Measurements from ENCODE around the gene EFEMP1.

The EFEMP1 gene

GRCh38 chr2:55898386-55899040 lies 25.1 kb downstream of the EFEMP1 start:
- DNase-seq (ENCODE audit: low read depth): no peak

GRCh38 chr2:55896633-55897032 lies 26.9 kb downstream of the EFEMP1 start:
- DNase-seq (ENCODE audit: low read depth): no peak

- no peak for DNase-seq (ENCODE audit: low read depth)
Observed at GRCh38 chr2:55894720-55895119, 28.9 kb downstream of the EFEMP1 start.

- DNase-seq (ENCODE audit: low read depth): no peak
Observed at GRCh38 chr2:55891671-55892094, 31.9 kb downstream of the EFEMP1 start.

- no peak for DNase-seq (ENCODE audit: low read depth)
Observed at GRCh38 chr2:55888936-55889335, 34.6 kb downstream of the EFEMP1 start.

GRCh38 chr2:55887901-55888624 lies 35.5 kb downstream of the EFEMP1 start:
- no peak for DNase-seq (ENCODE audit: low read depth)

GRCh38 chr2:55887351-55887750 lies 36.2 kb downstream of the EFEMP1 start:
- DNase-seq (ENCODE audit: low read depth): no peak

GRCh38 chr2:55885944-55886281 lies 37.7 kb downstream of the EFEMP1 start:
- DNase-seq (ENCODE audit: low read depth): no peak

- no peak for DNase-seq (ENCODE audit: low read depth)
Observed at GRCh38 chr2:55885127-55885943, 38.2 kb downstream of the EFEMP1 start.

GRCh38 chr2:55883829-55884228 lies 39.8 kb downstream of the EFEMP1 start:
- no peak for DNase-seq (ENCODE audit: low read depth)

- DNase-seq (ENCODE audit: low read depth): no peak
Observed at GRCh38 chr2:55883357-55883756, 40.2 kb downstream of the EFEMP1 start.

- DNase-seq (ENCODE audit: low read depth): no peak
Observed at GRCh38 chr2:55882954-55883353, 40.6 kb downstream of the EFEMP1 start.

GRCh38 chr2:55880416-55881143 lies 43.0 kb downstream of the EFEMP1 start:
- no peak for DNase-seq (ENCODE audit: low read depth)

- DNase-seq (ENCODE audit: low read depth): no peak
Observed at GRCh38 chr2:55879976-55880375, 43.6 kb downstream of the EFEMP1 start.

- peak; percentile 77 for DNase-seq (ENCODE audit: low read depth)
Observed at GRCh38 chr2:55877087-55877436, 46.5 kb downstream of the EFEMP1 start.

- DNase-seq (ENCODE audit: low read depth): no peak
Observed at GRCh38 chr2:55876429-55877086, 47.0 kb downstream of the EFEMP1 start.

- DNase-seq (ENCODE audit: low read depth): no peak
Observed at GRCh38 chr2:55875434-55876135, 48.0 kb downstream of the EFEMP1 start.

GRCh38 chr2:55874338-55874737 lies 49.2 kb downstream of the EFEMP1 start:
- DNase-seq (ENCODE audit: low read depth): no peak

GRCh38 chr2:55871637-55872036 lies 51.9 kb downstream of the EFEMP1 start:
- DNase-seq (ENCODE audit: low read depth): no peak

- DNase-seq (ENCODE audit: low read depth): no peak
Observed at GRCh38 chr2:55869637-55870325, 53.8 kb downstream of the EFEMP1 start.

All from GM04503 (cell line).